IPS-NIHi11 (cell line): ENCODE measurements around the gene CCNA1.
A peak's percentile ranks its signal among the peaks of the same experiment; 100 is the strongest.

Experiments used
- DNase-seq: peaks from one replicate; pipeline ENCODE4 v3.0.0; 2012; ENCODE audit warnings: mixed read lengths, low spot score

Gene CCNA1

GRCh38 chr13:36432106-36432544 is at the start of gene CCNA1:
CCNA1 (plus strand) TSS chr13:36432495; CDS start chr13:36433057, 562 bp downstream.
- DNase-seq: peak; percentile 89

- no peak for DNase-seq
Observed at GRCh38 chr13:36385489-36385888, 46.8 kb upstream of the CCNA1 start.

GRCh38 chr13:36395280-36395679 is 37.0 kb upstream of the CCNA1 start:
- DNase-seq: peak; percentile 30

GRCh38 chr13:36405151-36405550 is 27.1 kb upstream of the CCNA1 start:
- DNase-seq: no peak

- no peak for DNase-seq
Observed at GRCh38 chr13:36412736-36413135, 19.6 kb upstream of the CCNA1 start.

- DNase-seq: no peak
Observed at GRCh38 chr13:36413161-36413560, 19.1 kb upstream of the CCNA1 start.

- no peak for DNase-seq
Observed at GRCh38 chr13:36414461-36414860, 17.8 kb upstream of the CCNA1 start.

GRCh38 chr13:36417331-36417730 is 15.0 kb upstream of the CCNA1 start:
- no peak for DNase-seq

GRCh38 chr13:36418022-36418805 is 14.1 kb upstream of the CCNA1 start:
- DNase-seq: no peak

GRCh38 chr13:36420437-36420891 is 11.8 kb upstream of the CCNA1 start:
- DNase-seq: peak; percentile 85

GRCh38 chr13:36421447-36421846 is 10.8 kb upstream of the CCNA1 start:
- DNase-seq: no peak

GRCh38 chr13:36428086-36428485 is 4.2 kb upstream of the CCNA1 start:
- no peak for DNase-seq

- DNase-seq: peak; percentile 29
Observed at GRCh38 chr13:36430247-36431203, 1.8 kb upstream of the CCNA1 start.

- peak; percentile 57 for DNase-seq
Observed at GRCh38 chr13:36431204-36432105, 840 bp upstream of the CCNA1 start.

- no peak for DNase-seq
Observed at GRCh38 chr13:36436811-36437210, 4.5 kb downstream of the CCNA1 start.

GRCh38 chr13:36438594-36439483 is 6.5 kb downstream of the CCNA1 start:
- no peak for DNase-seq

GRCh38 chr13:36445278-36445677 is 13.0 kb downstream of the CCNA1 start:
- no peak for DNase-seq

- DNase-seq: no peak
Observed at GRCh38 chr13:36445891-36446351, 13.6 kb downstream of the CCNA1 start.

- no peak for DNase-seq
Observed at GRCh38 chr13:36447501-36447900, 15.2 kb downstream of the CCNA1 start.

GRCh38 chr13:36450534-36450933 is 18.2 kb downstream of the CCNA1 start:
- DNase-seq: no peak
